ENCODE data around the gene CEP44.

GRCh38 chr4:174273930-174274329, 9.8 kb upstream of the CEP44 start:
- TF ChIP-seq CTCF (IDR thresholded peaks at IDR 0.05 in 4 of 5, conservative IDR thresholded peaks at IDR 0.05 in 1 of 5) (no peak), POLR2A (IDR thresholded peaks at IDR 0.05) (no peak)
